ENCODE data around the gene IRF2. TPM values are rescaled to one million over a fixed set of nuclear protein-coding genes. Genes with fewer than 3 reads are reported as not detected.
"Not testable (repeated sequence)": the region's sequence is repeated elsewhere in the genome, so short reads cannot be mapped to it uniquely, and the experiment has no call there.

IRF2 gene
- total and polyA plus RNA-seq, 7 donors = 6.7 to 28.9 (median 16.8) TPM

GRCh38 chr4:184383497-184384055 is 90.8 kb downstream of the IRF2 start:
- Histone ChIP-seq H3K36me3 (ENCODE audit: insufficient read depth in 1 of 2, low read depth in 1 of 2) (peaks cover 0 to 15% of the 10 kb centered on the region in 2 donors), H3K4me1 (peaks cover 62% of the 10 kb centered on the region), H3K9me3 (no peaks in the 10 kb centered on the region), H3K27me3 (ENCODE audit: insufficient read depth in 3 of 3, low read length in 2 of 3) (no peaks in the 10 kb centered on the region), H3K27ac (peak overlapping the region; percentile 82), H3K4me3 (peak overlapping the region; percentile 42)
- intact Hi-C loops (cut with DNase I) = loop anchor here (1.0 to 5.0 kb wide), 4 partner anchors 15 to 91 kb away; partner anchors contain the start of gene IRF2 (in 1 of the 2)
- DNase-seq = peak in 1 of 2 donors; percentile 59
- WGBS, 3 donors = 7 to 13% (median 8%) methylated on average over 8 of the region's 8 CpGs
- ATAC-seq = peak; percentile 60 to 66 (median 60)
- TF ChIP-seq CTCF (IDR thresholded peaks at IDR 0.05) = no peak

DNA sequence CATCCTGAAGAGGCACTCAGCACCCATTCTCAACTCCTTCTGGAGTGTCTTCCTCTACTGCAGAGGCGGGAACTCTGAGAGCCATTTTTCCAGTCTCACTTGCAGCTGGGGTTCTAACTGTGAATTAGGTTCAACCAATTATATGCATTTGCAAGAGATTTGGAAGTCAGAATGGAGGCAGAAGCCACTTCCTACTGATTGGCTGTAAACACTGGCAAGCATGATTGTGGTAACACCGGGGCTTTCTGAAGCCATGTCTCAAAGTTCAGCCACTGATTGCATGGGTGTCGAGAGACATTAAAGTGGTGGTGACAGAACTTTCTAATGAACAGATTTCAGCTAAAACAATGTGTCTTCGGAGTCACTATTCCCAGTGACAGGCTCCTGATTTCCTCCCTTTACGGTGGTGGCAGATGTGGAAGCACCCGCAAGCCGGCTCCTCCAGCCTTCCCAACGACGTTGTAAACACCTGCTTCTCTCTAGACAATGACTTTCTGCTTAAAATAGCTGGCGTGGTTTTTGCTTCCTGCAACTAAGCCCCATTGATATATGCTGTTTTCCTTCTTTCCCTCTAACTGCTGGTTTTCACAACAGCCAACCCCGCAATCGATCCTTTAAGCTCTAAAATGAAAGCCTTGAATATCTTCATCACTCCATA is 92.0 kb downstream of the IRF2 start:
- DNase-seq (no peak), ATAC-seq (no peak)
- Histone ChIP-seq H3K27me3 (ENCODE audit: insufficient read depth in 3 of 3, low read length in 2 of 3) (no peaks in the 10 kb centered on the region), H3K4me3 (no peak overlapping the region), H3K9me3 (no peaks in the 10 kb centered on the region), H3K36me3 (ENCODE audit: insufficient read depth in 1 of 2, low read depth in 1 of 2) (peaks cover 0 to 2% of the 10 kb centered on the region in 2 donors), H3K27ac (peak overlapping the region; percentile 82), H3K4me1 (peaks cover 60% of the 10 kb centered on the region)
- intact Hi-C loops (cut with DNase I) = loop anchor here in 1 of 2 donors (5.0 kb wide), 1 partner anchor 35 kb away; no protein-coding TSS in a partner anchor
- WGBS, 3 donors = 20 to 26% (median 20%) methylated on average over 12 of the region's 12 CpGs
- TF ChIP-seq CTCF (IDR thresholded peaks at IDR 0.05) = no peak

DNA sequence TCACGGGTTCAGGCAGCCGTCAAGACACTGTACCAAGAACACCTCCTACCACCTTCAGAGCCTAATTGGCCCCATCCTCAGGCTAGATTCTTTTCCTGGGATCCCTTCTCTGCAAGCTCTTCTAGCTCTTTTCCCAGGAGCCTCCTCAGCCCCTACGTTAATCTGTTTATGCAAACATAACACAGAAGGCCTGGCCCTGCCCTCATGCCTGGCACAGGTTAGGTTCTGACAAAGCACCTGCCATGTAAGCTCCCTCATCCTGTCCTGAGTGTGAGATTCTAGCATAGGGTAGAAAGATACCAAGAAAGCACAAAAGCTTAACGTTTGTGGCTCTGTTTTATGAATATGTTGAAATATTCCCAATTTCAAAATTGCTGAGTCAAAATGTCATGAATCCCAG is 93.6 kb downstream of the IRF2 start:
- Histone ChIP-seq H3K27me3 (ENCODE audit: insufficient read depth in 3 of 3, low read length in 2 of 3) (no peaks in the 10 kb centered on the region), H3K36me3 (ENCODE audit: insufficient read depth in 1 of 2, low read depth in 1 of 2) (no peaks in the 10 kb centered on the region), H3K27ac (no peak overlapping the region), H3K4me1 (peaks cover 44% of the 10 kb centered on the region), H3K9me3 (no peaks in the 10 kb centered on the region), H3K4me3 (no peak overlapping the region)
- ATAC-seq = no peak
- TF ChIP-seq CTCF (IDR thresholded peaks at IDR 0.05) = no peak
- no peak for DNase-seq
- WGBS, 3 donors = 67 to 85% (median 68%) methylated on average over 4 of the region's 4 CpGs
- intact Hi-C loops (cut with DNase I) = loop anchor here in 1 of 2 donors (5.0 kb wide), 1 partner anchor 33 kb away; no protein-coding TSS in a partner anchor

DNA sequence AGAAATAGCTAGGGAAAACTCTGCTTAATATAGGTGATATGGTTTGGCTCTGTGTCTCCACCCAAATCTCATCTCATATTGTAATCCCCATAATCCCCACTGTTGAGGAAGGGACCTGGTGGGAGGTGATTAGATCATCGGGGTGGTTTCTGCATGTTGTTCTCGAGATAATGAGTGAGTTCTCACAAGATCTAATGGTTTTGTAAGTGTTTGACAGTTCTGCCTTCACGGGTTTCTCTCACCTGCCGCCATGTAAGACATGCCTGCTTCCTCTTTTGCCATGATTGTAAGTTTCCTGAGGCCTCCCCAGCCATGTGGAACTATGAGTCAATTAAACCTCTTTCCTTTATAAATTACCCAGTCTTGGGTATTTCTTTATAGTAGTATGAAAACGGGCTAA is 94.1 kb downstream of the IRF2 start:
- H3K9me3 ChIP-seq; DNase-seq; H3K36me3 ChIP-seq (ENCODE audit: insufficient read depth in 1 of 2, low read depth in 1 of 2); H3K27ac ChIP-seq; H3K4me3 ChIP-seq; H3K27me3 ChIP-seq (ENCODE audit: insufficient read depth in 3 of 3, low read length in 2 of 3); ATAC-seq: not testable (repeated sequence)
- H3K4me1 ChIP-seq = peaks cover 39% of the 10 kb centered on the region
- intact Hi-C loops (cut with DNase I) = loop anchor here in 1 of 2 donors (5.0 kb wide), 1 partner anchor 33 kb away; no protein-coding TSS in a partner anchor
- 95 to 97% (median 95%) methylated on average over 5 of the region's 5 CpGs for WGBS, 3 donors

DNA sequence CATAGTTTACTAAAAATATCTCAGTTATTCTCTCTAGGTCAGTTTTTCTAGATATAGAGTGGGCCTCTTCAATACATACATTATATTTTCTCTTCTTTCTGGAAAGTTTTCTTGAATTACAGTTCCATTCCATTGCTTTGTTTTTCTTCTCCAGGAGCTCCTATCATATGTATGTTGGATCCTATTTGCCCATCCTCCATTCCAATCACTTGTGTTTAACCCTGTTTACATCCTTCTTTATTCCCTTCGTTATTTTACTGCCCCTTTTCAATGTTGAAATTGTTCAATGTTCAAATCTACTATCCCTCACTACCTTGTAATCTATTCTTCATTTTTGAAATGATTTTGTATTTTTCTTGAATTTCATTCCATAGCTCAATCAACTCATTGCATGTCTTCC is 97.4 kb downstream of the IRF2 start:
- no peak for ATAC-seq
- H3K4me3 ChIP-seq = no peak overlapping the region
- no peaks in the 10 kb centered on the region for H3K27me3 ChIP-seq (ENCODE audit: insufficient read depth in 3 of 3, low read length in 2 of 3)
- DNase-seq = no peak
- no peak for TF ChIP-seq CTCF (IDR thresholded peaks at IDR 0.05)
- WGBS, 3 donors = 90 to 97% (median 93%) methylated on average over 1 of the region's 1 CpG
- no peaks in the 10 kb centered on the region for H3K9me3 ChIP-seq
- intact Hi-C loops (cut with DNase I) = no loop called here
- peaks cover 6% of the 10 kb centered on the region for H3K4me1 ChIP-seq
- no peak overlapping the region for H3K27ac ChIP-seq
- H3K36me3 ChIP-seq (ENCODE audit: insufficient read depth in 1 of 2, low read depth in 1 of 2) = no peaks in the 10 kb centered on the region

Data from psoas muscle (tissue), 8 donors.